NCI-H2227 treated with DMSO at 0.1 percent for 48 hours (cell line): Measurements from ENCODE around the gene SALL3.

ENCODE experiments used
- DNase-seq: peaks from one replicate; lab custom pipeline; 2025; lab: John Stamatoyannopoulos, UW

Gene SALL3

DNA sequence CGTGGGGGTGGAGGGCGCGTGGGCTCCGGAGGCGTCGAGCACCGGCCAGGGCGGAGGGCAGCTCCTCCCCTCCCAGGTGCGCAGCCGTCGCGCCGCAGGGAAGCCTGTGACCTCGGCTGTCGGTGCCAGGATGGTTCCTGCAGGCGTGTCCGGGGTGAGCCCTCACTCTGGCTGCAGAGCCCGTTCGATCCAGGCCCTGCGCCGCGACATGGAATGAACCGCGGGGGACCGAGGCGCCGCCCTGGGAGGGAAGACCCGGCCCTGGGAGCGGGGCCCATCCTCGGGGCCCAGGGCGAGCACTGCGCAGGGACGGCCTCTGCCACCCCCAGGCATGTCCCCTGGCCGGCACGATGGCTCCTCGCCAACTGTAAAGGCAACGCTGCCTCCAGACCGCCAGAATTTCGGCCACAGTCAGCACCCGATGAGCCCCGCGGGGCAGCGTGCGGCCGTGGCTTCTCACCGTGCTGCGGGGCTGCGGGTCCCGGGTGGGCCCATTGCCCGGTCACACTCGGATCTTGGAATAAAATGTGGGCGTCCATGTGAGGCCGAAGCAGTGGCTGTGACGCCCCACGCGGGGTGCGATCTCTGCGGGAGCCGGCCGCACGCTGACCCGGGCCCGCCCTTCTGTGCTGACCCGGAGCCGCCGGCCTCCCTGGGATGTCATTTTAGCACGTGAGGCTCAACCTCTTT, 26.6 kb downstream of the SALL3 start:
- no peak for DNase-seq

DNA sequence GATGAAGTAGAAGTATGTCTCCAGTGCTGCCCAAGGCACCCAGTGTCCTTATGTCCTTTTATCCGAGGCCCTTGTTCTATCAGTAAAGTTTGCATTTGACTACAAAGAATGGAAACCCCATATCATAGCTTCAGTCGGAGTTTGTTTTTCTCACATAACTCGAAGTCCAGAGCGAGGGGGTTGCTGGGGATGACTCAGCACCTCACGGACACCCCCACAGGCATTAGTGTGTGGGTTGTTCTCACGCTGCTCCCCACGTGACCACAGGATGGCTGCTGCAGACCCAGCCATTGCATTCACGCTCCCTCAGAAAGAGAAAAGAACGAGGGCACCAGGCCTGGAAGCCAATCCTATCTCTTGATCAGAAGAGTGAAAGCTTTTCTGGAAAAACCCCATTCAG, 27.8 kb downstream of the SALL3 start:
- no peak for DNase-seq

DNA sequence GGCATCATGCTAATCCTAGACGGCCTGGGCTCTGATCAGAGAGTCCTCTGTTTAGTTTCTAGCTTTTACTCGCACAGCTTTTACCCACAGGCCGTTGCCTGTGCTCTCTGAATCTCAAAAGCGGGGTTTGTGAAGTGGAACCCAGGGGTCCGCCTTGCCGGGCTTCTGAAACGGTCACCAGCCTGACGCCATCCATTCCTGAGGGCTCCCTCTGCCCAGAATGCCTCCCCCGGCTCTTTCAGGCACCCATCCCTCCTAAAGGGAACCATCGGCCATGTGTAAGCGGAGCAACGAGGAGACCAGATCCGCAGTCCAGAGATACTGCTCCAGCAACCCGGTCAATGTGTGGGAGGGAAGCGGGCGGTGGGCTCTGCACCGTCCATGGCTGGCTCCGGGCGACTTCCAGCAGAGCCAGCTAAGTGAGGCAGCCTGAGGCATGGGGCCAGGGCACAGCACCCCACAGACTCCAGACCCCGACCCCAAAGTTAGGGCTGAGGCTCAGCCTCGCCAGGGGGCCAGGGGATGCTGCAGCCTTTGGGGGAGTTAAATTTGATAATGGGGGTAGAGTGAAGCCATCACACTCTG, 28.8 kb downstream of the SALL3 start:
- DNase-seq: no peak

DNA sequence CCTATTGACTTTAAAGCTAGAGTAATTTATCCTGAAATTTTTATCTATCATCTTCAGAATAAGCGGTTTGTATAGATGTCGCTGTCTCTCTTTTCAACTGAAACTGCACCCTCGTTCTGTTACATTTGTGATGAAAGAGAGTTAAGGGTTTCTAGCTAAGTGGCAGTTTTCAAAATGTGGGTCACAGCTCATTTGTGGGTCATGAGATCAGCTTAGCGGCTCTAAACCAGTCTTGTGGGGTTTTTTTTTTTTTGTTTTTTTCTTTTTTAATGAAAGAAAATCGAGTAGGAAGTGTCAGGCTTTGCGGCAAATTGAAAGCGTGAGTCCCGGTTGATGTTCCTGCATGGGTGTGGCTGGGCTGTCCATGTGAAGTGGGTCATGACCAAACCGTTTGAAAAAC, 31.2 kb downstream of the SALL3 start:
- DNase-seq: no peak

DNA sequence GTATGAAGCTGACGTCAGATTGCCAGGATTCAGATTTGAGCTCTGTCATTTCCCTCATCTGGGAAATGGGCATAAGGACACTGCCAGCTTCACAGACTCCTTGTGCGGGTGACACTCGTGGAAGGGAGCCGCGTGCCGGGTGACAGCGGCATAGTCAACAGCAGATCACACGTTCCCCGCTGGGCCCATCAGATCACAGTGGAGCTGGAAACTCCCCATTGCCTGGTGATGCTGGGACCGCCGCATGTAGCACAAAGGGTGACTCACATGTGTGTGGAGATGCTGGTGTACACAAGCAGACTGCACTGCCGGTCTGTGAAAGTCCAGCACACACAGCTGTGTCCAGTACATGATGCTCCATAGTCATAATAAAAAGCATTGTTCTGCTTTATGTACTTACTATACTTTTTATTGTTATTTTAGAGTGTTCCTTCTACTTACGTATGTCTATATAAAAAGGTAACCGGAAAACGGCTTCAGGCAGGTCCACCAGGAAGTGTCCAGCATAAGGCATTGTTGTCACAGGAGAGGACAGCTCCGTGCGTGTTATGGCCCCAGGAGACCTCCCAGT, 31.8 kb downstream of the SALL3 start:
- no peak for DNase-seq

DNA sequence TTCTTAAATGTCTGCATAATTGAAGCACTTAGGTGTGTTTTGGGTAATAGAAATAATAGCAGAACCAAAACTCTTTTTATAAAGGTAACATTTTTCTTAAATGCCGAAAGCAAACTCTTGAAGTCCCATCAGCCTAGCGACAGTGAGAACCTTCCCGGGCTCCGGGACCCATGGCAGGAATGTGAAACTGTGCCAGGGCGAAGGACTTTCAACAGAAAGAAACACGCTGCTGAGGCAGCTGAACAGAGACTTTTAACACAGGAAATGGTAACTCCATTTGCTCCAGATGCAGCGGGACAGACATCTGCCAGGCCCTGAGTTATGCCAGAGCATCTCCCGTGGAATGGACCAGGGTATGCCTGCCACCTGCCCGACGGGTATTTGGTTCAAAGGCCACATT, 34.3 kb downstream of the SALL3 start:
- DNase-seq: no peak

DNA sequence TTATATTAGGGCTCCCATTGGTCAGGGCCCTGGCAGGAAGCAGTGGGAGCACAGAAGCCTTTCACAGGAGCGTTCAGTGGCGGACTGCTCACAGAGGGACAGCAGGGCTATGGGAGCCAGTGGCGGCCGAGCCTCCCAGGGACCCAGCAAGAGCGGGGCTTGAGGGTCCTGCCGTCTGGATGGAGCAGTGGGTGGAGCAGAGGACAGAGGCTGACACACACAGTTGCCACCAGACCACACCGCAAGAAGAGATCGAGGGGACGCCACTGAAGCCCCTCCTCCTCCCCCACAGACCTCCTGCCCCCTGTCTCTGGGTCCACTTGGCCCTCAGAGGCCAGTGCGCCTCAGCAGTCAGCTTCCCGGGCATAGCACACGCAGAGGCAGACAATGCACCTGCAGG, 39.3 kb downstream of the SALL3 start:
- DNase-seq: no peak

DNA sequence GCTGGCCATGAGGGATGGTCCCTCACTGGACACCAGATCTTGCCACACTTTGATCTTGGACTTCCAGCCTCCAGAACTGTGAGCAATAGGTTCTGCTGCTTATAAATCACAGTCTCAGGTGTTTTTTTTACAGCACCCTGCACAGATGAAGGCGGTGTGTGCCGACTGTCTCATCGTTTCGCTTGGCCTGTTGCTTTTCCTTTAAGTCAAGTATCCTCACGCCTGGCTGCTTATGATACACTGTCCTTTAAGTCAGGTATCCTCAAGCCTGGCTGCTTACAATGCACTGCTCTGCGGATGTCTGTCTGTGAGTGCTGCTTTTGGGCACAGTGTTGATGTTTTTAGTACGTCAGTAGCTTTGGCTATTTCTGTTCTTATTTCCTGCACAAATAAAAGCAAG, 40.3 kb downstream of the SALL3 start:
- no peak for DNase-seq

DNA sequence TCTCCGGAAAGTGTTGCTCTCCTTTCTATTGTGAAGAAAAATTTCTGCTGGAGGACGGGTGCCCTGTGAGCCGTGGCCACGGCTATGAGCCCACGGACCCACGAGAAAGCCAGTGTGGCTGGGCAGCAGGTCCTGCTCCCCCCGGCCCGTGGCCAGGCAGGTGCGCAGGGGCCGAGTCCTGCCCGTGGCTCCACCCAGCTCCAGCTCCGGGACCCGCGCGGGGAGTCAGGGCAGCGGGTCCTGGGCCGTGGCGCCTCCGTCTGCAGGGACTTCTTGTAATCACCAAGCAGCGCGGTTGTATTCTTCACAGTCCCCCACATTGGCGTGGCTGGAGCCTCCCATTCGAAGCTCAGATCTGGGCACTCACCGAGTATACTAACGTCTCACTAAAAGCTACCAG, 43.0 kb downstream of the SALL3 start:
- no peak for DNase-seq

DNA sequence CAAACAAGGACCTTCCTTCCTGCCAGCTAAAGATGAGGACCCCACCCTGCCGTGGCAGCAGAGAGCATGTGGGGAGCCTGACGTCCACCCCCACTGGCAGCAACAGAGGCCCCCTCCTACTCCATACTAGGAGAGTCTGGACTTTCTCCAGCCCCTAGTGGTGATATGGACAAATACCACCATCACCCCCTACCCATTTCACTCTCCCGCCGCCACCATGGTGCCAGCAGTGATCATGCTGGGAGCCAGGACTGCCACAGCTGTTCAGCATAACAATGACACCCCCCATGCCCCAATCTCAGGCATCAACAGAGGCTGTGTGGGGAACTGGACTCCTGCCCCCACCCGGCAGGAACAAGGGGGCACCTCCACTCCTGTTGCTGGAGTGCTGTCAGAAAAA, 46.9 kb downstream of the SALL3 start:
- DNase-seq: no peak

DNA sequence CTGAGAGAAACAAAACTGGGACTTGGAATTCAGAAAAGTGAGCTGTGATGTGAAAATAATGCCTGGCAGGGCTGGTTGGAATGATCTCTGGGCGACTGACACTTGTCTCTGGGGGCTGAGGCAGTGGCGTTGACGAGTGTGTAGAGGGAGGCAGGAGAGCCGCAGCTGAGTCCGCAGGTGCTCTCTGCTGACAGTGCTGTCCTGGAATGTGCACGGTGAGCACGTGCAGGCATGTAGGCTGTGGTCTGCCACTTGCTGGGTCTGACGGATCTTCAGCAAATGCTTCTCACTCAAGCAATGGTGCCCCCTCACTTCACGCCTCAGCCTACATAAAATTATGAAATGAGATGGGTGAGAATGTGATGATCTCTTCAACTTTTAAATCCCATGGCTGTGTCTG, 51.1 kb downstream of the SALL3 start:
- DNase-seq: no peak

DNA sequence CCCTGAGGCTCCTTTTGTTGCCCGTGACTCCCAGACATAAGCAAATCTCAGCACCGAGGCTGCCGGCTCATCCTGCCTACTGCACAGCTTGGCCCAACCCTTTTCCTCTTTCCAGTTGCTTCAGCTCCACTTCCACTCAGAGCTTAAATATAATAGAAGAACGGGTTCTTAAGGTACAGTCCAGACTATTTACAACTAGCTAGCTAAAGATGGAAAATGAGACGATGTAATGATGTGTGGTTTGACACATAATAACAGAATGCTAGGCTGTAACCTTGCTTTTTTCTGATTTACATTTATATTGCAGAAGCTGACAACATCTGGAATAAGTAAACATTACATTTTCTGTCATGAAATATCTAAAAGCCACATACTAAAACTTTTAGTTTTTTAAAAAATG, 62.7 kb downstream of the SALL3 start:
- no peak for DNase-seq

DNA sequence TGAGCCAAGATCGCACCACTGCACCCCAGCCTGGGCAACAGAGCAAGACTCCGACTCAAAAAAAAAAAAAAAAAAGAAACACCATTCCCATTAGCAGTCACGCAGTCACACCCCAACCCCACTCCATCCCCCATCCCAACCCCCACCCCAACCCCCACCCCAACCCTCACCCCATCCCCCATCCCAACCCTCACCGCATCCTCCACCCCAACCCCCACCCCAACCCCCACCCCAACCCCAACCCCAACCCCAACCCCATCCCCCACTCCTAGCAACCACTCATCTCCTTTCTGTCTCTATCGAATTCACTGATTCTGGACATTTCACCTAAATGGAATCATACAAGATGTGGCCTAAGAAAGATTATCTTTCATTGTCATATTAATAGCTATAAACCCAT, 63.7 kb downstream of the SALL3 start:
- DNase-seq: no peak

DNA sequence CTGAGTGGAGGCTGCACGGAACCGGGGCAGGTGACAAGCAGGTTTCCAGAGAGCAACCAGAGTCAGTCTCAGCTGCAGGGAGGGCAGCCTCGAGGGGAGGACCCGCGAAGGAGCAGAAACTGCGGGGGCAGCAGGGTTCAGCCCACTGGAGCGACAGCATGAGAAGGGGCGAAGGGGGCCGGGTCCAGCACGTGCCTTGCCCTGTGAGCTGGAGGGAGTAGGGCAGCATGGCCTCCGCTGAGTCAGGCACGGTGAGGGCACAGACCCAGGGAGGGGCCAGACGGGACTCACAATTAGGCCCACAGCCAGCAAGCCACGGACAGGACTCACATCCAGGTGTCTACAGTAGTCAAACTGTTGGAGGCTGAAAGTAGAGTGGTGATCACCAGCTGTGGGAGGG, 66.9 kb downstream of the SALL3 start:
- DNase-seq: no peak

DNA sequence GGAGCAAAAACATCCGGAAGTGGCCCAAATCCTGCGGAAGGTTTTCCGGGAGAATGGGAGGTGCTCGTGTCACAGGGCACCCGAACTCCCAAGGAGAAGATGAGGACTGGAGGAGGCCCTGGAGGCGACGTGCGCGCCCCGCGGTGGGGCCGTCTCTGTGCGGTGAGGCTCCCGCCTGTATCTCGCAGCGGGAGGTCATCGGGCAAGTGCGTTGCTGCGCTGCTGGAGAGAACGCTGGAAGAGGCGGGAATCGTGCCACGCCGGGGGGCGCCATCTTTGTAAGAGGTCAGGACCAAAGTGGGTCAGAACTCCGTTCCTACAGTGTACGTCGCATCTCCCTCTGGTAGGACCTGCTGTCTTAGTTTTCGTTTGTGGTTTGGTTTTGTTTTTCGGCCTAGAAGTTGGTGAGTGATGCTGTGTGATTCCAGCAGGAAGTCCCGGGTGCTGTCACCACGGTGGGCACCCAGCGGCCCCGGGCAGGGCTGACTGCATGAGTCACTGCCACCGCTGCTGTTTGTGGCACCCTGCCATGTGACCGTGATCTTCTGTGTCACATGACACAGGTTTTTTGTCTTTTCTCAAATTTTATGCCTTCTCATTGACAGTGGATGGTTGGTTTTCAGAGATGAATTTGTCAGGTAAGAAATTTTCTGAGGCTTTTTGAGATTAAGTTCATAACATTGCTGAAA, 68.1 kb downstream of the SALL3 start:
- DNase-seq: no peak

DNA sequence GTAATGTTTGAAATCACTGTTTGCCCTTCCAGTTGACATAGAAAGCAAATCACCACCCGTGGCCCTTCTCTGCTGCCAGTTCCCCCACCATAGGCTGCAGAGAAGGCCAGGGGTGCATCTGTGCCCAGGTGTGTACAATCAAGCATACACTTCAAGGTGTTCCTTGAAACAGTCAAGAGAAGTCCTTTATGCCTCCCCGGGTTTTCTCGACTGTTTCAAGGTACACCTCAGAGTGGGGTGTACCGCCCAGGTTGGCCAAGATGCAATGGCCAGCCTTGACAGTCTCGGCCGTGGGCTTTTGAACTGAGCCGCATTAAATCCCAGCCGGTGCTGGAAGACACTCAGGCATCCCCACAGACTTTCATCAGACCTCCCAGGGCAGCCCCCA, 68.6 kb downstream of the SALL3 start:
- DNase-seq: no peak

DNA sequence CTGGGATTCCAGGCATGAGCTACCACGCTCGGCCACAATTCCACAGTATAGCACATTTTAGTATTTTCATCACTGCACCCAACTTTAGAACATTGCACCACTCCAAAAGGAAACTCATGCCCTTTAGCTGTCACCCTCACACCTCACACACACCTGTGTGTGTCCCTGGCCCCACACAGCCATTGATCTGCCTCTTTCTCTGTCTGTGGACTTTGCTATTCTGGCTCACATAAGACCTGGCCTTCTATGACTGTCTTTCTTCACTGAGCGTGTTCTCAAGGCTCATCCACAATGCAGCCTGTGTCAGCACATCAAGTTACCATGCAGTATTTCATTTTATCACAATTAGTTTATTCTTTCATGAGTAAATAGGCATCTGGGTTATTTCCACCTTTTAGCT, 69.9 kb downstream of the SALL3 start:
- no peak for DNase-seq
